Measurements from ENCODE around the gene NPTX2.
A peak's percentile ranks its signal among the peaks of the same experiment; 100 is the strongest.

Gene NPTX2

GRCh38 chr7:98619450-98620321 lies 2.6 kb downstream of the NPTX2 start:
- no peak for DNase-seq

- DNase-seq, result peak; percentile 78
Observed at GRCh38 chr7:98621573-98622482, 4.7 kb downstream of the NPTX2 start.

- DNase-seq, result no peak
Observed at GRCh38 chr7:98622926-98623325, 5.8 kb downstream of the NPTX2 start.

- no peak for DNase-seq
Observed at GRCh38 chr7:98624846-98625420, 7.8 kb downstream of the NPTX2 start.

GRCh38 chr7:98626460-98627412 lies 9.7 kb downstream of the NPTX2 start:
- DNase-seq, result no peak

GRCh38 chr7:98627413-98627790 lies 10.3 kb downstream of the NPTX2 start:
- no peak for DNase-seq

GRCh38 chr7:98628418-98628817 lies 11.3 kb downstream of the NPTX2 start:
- no peak for DNase-seq

GRCh38 chr7:98629001-98629431 lies 11.9 kb downstream of the NPTX2 start:
- DNase-seq, result no peak

- no peak for DNase-seq
Observed at GRCh38 chr7:98630149-98630548, 13.1 kb downstream of the NPTX2 start.

- no peak for DNase-seq
Observed at GRCh38 chr7:98630770-98631169, 13.7 kb downstream of the NPTX2 start.

GRCh38 chr7:98638853-98639252 lies 21.8 kb downstream of the NPTX2 start:
- DNase-seq, result no peak

- DNase-seq, result no peak
Observed at GRCh38 chr7:98640375-98640774, 23.3 kb downstream of the NPTX2 start.

GRCh38 chr7:98641646-98642500 lies 24.8 kb downstream of the NPTX2 start:
- DNase-seq, result peak; percentile 60

- DNase-seq, result peak; percentile 33
Observed at GRCh38 chr7:98643236-98643985, 26.3 kb downstream of the NPTX2 start.

- DNase-seq, result no peak
Observed at GRCh38 chr7:98646465-98646864, 29.4 kb downstream of the NPTX2 start.

- peak; percentile 68 for DNase-seq
Observed at GRCh38 chr7:98647326-98647725, 30.2 kb downstream of the NPTX2 start.

- DNase-seq, result no peak
Observed at GRCh38 chr7:98651760-98652159, 34.7 kb downstream of the NPTX2 start.

GRCh38 chr7:98653601-98654310 lies 36.7 kb downstream of the NPTX2 start:
- no peak for DNase-seq

- DNase-seq, result no peak
Observed at GRCh38 chr7:98654524-98655272, 37.6 kb downstream of the NPTX2 start.
